ENCODE measurements around the gene RNF224.

The RNF224 gene

DNA sequence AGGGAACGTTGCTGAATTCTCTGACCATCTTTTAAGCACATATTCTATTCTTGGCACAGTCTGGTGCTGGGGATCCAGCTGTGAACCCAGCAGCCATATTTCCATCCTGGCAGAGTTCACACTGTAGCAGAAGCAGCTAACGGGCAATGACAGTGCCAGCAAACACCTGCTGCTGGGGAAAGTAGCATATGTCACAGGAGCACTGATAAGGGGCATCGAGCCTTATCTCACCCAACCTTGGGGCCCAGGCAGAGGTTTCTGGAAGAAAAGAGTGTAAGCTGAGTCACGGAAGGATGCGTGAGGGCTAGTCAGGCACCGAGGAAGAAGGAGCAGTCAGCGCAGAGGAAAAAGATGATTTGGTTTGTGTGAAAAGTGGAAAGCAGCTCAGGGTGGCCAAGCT, 20.7 kb upstream of the RNF224 start:
- Histone ChIP-seq H3K4me3 (IDR thresholded peaks at IDR 0.05; ENCODE audit: insufficient read depth, low read depth, low read length) (no peak overlapping the region), H3K36me3 (ENCODE audit: insufficient read depth) (no peaks in the 10 kb centered on the region), H3K27ac (no peak overlapping the region), H4K20me1 (ENCODE audit: insufficient read depth) (no peaks in the 10 kb centered on the region), H3K4me1 (ENCODE audit: low read depth, poor library complexity, severe bottlenecking) (peaks cover 28% of the 10 kb centered on the region), H2AFZ (ENCODE audit: low read depth) (no peak overlapping the region), H3K9ac (peak overlapping the region; percentile 72; the same call in 1 of the 2 replicates), H3K79me2 (ENCODE audit: insufficient read depth, low read depth) (peaks cover 37% of the 10 kb centered on the region), H3K27me3 (ENCODE audit: insufficient read depth, low read depth) (no peaks in the 10 kb centered on the region), H3K4me2 (peak overlapping the region; percentile 75)
- no peak for TF ChIP-seq CTCF (conservative IDR thresholded peaks at IDR 0.05; ENCODE audit: low read depth, low read length)

DNA sequence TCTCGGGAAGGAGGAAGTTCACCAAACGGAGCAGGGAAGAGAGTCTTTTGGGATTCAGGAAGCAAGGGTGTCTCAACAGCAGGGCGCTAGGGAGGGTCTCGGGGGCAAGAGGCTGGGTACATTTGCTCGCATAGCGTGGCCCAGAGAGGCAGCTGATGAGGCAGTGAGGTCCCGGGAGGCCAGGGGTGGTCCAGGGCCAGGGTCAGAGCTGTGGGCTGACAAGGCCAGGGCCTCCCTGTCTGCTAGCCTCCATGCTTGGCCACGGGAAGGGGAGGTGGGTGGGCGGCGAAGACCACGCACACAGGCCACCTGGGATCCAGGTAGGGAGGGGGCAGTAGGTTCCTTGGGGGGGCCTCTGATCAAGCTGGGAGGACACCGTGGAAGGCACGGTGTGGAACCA, 15.8 kb upstream of the RNF224 start:
- Histone ChIP-seq H3K36me3 (ENCODE audit: insufficient read depth) (no peaks in the 10 kb centered on the region), H3K4me2 (no peak overlapping the region), H3K79me2 (ENCODE audit: insufficient read depth, low read depth) (peaks cover 9% of the 10 kb centered on the region), H3K4me1 (ENCODE audit: low read depth, poor library complexity, severe bottlenecking) (peaks cover 5% of the 10 kb centered on the region), H4K20me1 (ENCODE audit: insufficient read depth) (no peaks in the 10 kb centered on the region), H3K27me3 (ENCODE audit: insufficient read depth, low read depth) (no peaks in the 10 kb centered on the region), H3K27ac (no peak overlapping the region), H3K4me3 (IDR thresholded peaks at IDR 0.05; ENCODE audit: insufficient read depth, low read depth, low read length) (no peak overlapping the region), H3K9ac (no peak overlapping the region), H2AFZ (ENCODE audit: low read depth) (no peak overlapping the region)
- no peak for TF ChIP-seq CTCF (conservative IDR thresholded peaks at IDR 0.05; ENCODE audit: low read depth, low read length)

DNA sequence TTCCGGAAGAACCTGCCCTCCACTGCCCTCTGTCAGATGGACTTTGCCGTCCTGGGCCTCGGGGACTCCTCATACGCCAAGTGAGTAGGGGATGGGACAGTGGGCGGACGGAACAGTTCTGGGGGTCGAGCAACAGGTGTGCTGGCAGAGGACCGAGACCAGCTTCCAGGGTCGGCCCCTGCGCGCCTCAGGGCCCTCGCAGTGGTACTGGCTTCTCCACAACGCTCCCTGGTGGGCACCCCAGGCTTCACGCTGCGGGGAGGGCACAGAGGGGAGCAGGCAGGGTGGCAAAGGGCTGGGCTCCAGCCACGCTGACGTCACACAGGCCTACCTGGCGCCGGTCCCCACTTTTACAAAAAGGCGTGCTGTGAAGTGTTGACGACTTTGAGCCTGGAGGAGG, 14.8 kb upstream of the RNF224 start:
- Histone ChIP-seq H4K20me1 (ENCODE audit: insufficient read depth) (no peaks in the 10 kb centered on the region), H3K4me3 (IDR thresholded peaks at IDR 0.05; ENCODE audit: insufficient read depth, low read depth, low read length) (no peak overlapping the region), H3K79me2 (ENCODE audit: insufficient read depth, low read depth) (no peaks in the 10 kb centered on the region), H3K9ac (no peak overlapping the region), H3K27ac (no peak overlapping the region), H3K27me3 (ENCODE audit: insufficient read depth, low read depth) (no peaks in the 10 kb centered on the region), H2AFZ (ENCODE audit: low read depth) (no peak overlapping the region), H3K4me2 (no peak overlapping the region), H3K4me1 (ENCODE audit: low read depth, poor library complexity, severe bottlenecking) (no peaks in the 10 kb centered on the region), H3K36me3 (ENCODE audit: insufficient read depth) (no peaks in the 10 kb centered on the region)
- TF ChIP-seq CTCF (conservative IDR thresholded peaks at IDR 0.05; ENCODE audit: low read depth, low read length) = no peak

- no peak overlapping the region for H2AFZ ChIP-seq (ENCODE audit: low read depth)
- H3K9ac ChIP-seq = no peak overlapping the region
- no peaks in the 10 kb centered on the region for H3K79me2 ChIP-seq (ENCODE audit: insufficient read depth, low read depth)
- H3K36me3 ChIP-seq (ENCODE audit: insufficient read depth) = no peaks in the 10 kb centered on the region
- H3K27ac ChIP-seq = no peak overlapping the region
- no peak overlapping the region for H3K4me3 ChIP-seq (IDR thresholded peaks at IDR 0.05; ENCODE audit: insufficient read depth, low read depth, low read length)
- no peaks in the 10 kb centered on the region for H3K4me1 ChIP-seq (ENCODE audit: low read depth, poor library complexity, severe bottlenecking)
- TF ChIP-seq CTCF (conservative IDR thresholded peaks at IDR 0.05; ENCODE audit: low read depth, low read length) = no peak
- H3K27me3 ChIP-seq (ENCODE audit: insufficient read depth, low read depth) = no peaks in the 10 kb centered on the region
- no peaks in the 10 kb centered on the region for H4K20me1 ChIP-seq (ENCODE audit: insufficient read depth)
- no peak overlapping the region for H3K4me2 ChIP-seq
These were observed 13.9 kb upstream of the RNF224 start for GRCh38 chr9:137213160-137214060.

Data from KMS-11 (cell line).